Body of pancreas (tissue), 4 donors: Measurements from ENCODE around the gene GARS1. TPM values are rescaled to one million over a fixed set of nuclear protein-coding genes. Genes with fewer than 3 reads are reported as not detected.

Experiments
- ATAC-seq: fragments of 150-250 bp; one replicate; pipeline ENCODE4 v1.9.1; 2016
- DNase-seq, 4 donors: peaks; one replicate each; pipeline ENCODE4 v3.0.0-alpha.2; 2019
- H3K27ac ChIP-seq, 4 donors: fragments of 200-600 bp; sonication (generic); 1 replicate in 3 of 4; 2 replicates in 1 of 4; pipeline versions ENCODE4 v1.5.1 to v1.6.1; 2016 to 2019; ENCODE audit warnings: mild to moderate bottlenecking in 1 of 4, mixed read lengths in 1 of 4, moderate library complexity in 1 of 4
- H3K27me3 ChIP-seq, 2 donors: fragments of 200-600 bp; sonication (generic); one replicate each; pipeline ENCODE4 v1.6.0; 2016; ENCODE audit warnings: mild to moderate bottlenecking in 1 of 2
- H3K36me3 ChIP-seq, 2 donors: fragments of 200-600 bp; sonication (generic); replicated peaks in 1 of 2; 2 replicates each; pipeline ENCODE4 v1.5.1; 2016; ENCODE audit warnings: low read depth in 2 of 2; ENCODE audit not compliant: insufficient read depth in 1 of 2
- H3K4me1 ChIP-seq: fragments of 200-600 bp; sonication (generic); one replicate; pipeline ENCODE4 v1.6.0; 2016
- H3K4me3 ChIP-seq, 2 donors: fragments of 200-600 bp; sonication (generic); 1 replicate in 1 of 2; 2 replicates in 1 of 2; pipeline ENCODE4 v1.5.1; 2016 to 2019
- H3K9me3 ChIP-seq, 3 donors: fragments of 200-600 bp; sonication (generic); 1 replicate in 2 of 3; 2 replicates in 1 of 3; pipeline ENCODE4 v1.5.1; 2016
- CTCF ChIP-seq, 7 experiments: fragments of 450-650 bp in 4 of 7; fragments of 200-600 bp in 3 of 7; sonication (generic) in 3 of 7; IDR thresholded peaks; one replicate each; pipeline ENCODE4 v1.5.1; 2016 to 2019; ENCODE audit warnings: antibody characterized with exemption in 7 of 7
- POLR2A ChIP-seq, 3 donors: fragments of 450-650 bp; IDR thresholded peaks; one replicate each; pipeline ENCODE4 v1.6.1; 2016; ENCODE audit warnings: antibody characterized with exemption in 3 of 3, mild to moderate bottlenecking in 2 of 3
- WGBS, 2 donors: methylation state at CpG; one replicate each; pipeline ENCODE4 v1.1.5; 2017; 5-methylcytosine and 5-hydroxymethylcytosine counted together
- intact Hi-C: fragments of 100-400 bp; cut with DNase I; formaldehyde crosslinking; loops from one replicate; pipeline ENCODE4 v1.15.1; 2023
- total RNA-seq, 2 donors: library from RNA; depleted of rRNA; stranded (reverse); fragments of >200 nt; gene quantifications; one replicate each; pipeline ENCODE4 v1.1.0, GENCODE V29; 2016

The GARS1 gene
- total RNA-seq, 2 donors from 2014 or later = 43.1 to 70.9 TPM

GRCh38 chr7:30617359-30617758 is 22.7 kb downstream of the GARS1 start:
- intact Hi-C loops = no loop called here
- ATAC-seq (no peak), DNase-seq (no peak)
- no peaks in the 10 kb centered on the region for H3K9me3 ChIP-seq
- H3K36me3 ChIP-seq = peaks cover 9 to 18% of the 10 kb centered on the region in 2 donors
- no peak for TF ChIP-seq CTCF (IDR thresholded peaks at IDR 0.05)
- TF ChIP-seq POLR2A (IDR thresholded peaks at IDR 0.05) = no peak
- H3K27ac ChIP-seq = no peak overlapping the region
- WGBS, 2 donors = 62 to 65% methylated on average over 2 of the region's 2 CpGs
- no peak overlapping the region for H3K4me3 ChIP-seq
- H3K4me1 ChIP-seq = peaks cover 7% of the 10 kb centered on the region
- no peaks in the 10 kb centered on the region for H3K27me3 ChIP-seq

GRCh38 chr7:30618080-30618676 is 23.5 kb downstream of the GARS1 start:
- no peaks in the 10 kb centered on the region for H3K9me3 ChIP-seq
- DNase-seq = no peak
- H3K27ac ChIP-seq = no peak overlapping the region
- TF ChIP-seq CTCF (IDR thresholded peaks at IDR 0.05) = no peak
- TF ChIP-seq POLR2A (IDR thresholded peaks at IDR 0.05) = no peak
- peaks cover 9 to 20% of the 10 kb centered on the region in 2 donors for H3K36me3 ChIP-seq
- H3K4me1 ChIP-seq = peaks cover 7% of the 10 kb centered on the region
- WGBS, 2 donors = 90 to 92% methylated on average over 4 of the region's 4 CpGs
- no peak overlapping the region for H3K4me3 ChIP-seq
- ATAC-seq = no peak
- intact Hi-C loops = no loop called here
- no peaks in the 10 kb centered on the region for H3K27me3 ChIP-seq

- 64 to 86% methylated on average over 1 of the region's 1 CpG for whole genome bisulfite sequencing, 2 donors
- Histone ChIP-seq H3K4me3 (no peak overlapping the region), H3K27me3 (no peaks in the 10 kb centered on the region), H3K27ac (no peak overlapping the region), H3K4me1 (peaks cover 7% of the 10 kb centered on the region), H3K9me3 (no peaks in the 10 kb centered on the region), H3K36me3 (peaks cover 9 to 20% of the 10 kb centered on the region in 2 donors)
- DNase-seq (no peak), ATAC-seq (no peak)
- TF ChIP-seq POLR2A (IDR thresholded peaks at IDR 0.05) (no peak), CTCF (IDR thresholded peaks at IDR 0.05) (no peak)
- intact Hi-C loops = no loop called here
Measured at GRCh38 chr7:30618961-30619360, 24.3 kb downstream of the GARS1 start.

GRCh38 chr7:30625283-30625682 is 30.6 kb downstream of the GARS1 start:
- peak; percentile 86 for ATAC-seq

More at GRCh38 chr7:30625283-30625682, 30.6 kb downstream of the GARS1 start:
- H3K27me3 ChIP-seq = no peaks in the 10 kb centered on the region
- no peaks in the 10 kb centered on the region for H3K9me3 ChIP-seq
- DNase-seq = peak in 1 of 4 donors; percentile 44
- H3K27ac ChIP-seq = no peak overlapping the region
- TF ChIP-seq POLR2A (IDR thresholded peaks at IDR 0.05) = no peak
- peak in 6 of 7 experiments; percentile 20 to 79 (median 67) for TF ChIP-seq CTCF (IDR thresholded peaks at IDR 0.05)
- peaks cover 9 to 12% of the 10 kb centered on the region in 2 donors for H3K36me3 ChIP-seq
- no peak overlapping the region for H3K4me3 ChIP-seq
- intact Hi-C loops = no loop called here
- 41 to 48% methylated on average over 1 of the region's 1 CpG for WGBS, 2 donors
- H3K4me1 ChIP-seq = peaks cover 23% of the 10 kb centered on the region
